ENCODE results near the gene FLACC1. TPM values are rescaled to one million over a fixed set of nuclear protein-coding genes. Genes with fewer than 3 reads are reported as not detected.
"Not testable (repeated sequence)": the region's sequence is repeated elsewhere in the genome, so short reads cannot be mapped to it uniquely, and the experiment has no call there.

The FLACC1 gene
- total and polyA plus RNA-seq, 7 donors = 0.55 to 4.3 (median 1.8) TPM

DNA sequence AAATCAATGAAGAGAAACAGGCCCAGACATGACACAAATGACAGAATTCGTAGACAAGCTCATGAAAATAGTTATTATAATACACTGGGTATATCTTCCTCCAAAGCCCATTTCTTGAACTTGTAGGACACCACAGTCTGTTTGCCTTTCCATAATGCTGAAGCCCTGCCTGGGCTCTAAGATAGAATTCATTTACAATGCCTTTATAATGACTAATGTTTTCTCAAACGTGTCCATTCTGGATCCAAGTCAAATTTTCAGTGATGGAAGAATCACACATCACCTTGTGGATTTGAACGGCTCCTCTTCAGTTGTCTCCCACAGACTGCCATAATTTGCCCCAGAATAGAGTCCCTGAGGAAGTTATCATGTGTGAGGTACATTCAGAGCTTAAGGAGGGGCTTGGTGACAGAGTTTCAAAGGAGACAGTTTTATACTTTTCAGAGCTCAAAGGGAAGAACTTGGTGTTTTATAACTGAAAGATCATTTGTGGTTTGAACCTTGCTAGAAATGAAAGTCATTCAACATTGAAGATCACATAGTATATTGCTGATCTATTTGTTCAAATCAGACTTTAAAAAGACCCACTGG lies 58.6 kb downstream of the FLACC1 start:
- 55 to 71% (median 69%) methylated on average over 3 of the region's 3 CpGs for WGBS, 3 donors

GRCh38 chr2:201290457-201291148 lies 66.5 kb downstream of the FLACC1 start:
- ATAC-seq; DNase-seq; intact Hi-C loops (cut with DNase I); H3K4me3 ChIP-seq; H3K27ac ChIP-seq; H3K27me3 ChIP-seq (ENCODE audit: insufficient read depth in 3 of 3, low read length in 2 of 3); H3K4me1 ChIP-seq; H3K9me3 ChIP-seq: not testable (repeated sequence)
- 86 to 94% (median 94%) methylated on average over 15 of the region's 15 CpGs for whole genome bisulfite sequencing, 3 donors
- peaks cover 3 to 25% of the 10 kb centered on the region in 2 donors for H3K36me3 ChIP-seq (ENCODE audit: insufficient read depth in 1 of 2, low read depth in 1 of 2)

More for the DNA sequence above, 58.6 kb downstream of the FLACC1 start:
- Histone ChIP-seq H3K27me3 (ENCODE audit: insufficient read depth in 3 of 3, low read length in 2 of 3) (peaks cover 0 to 2% (median 0%) of the 10 kb centered on the region in 3 donors), H3K4me3 (no peak overlapping the region), H3K27ac (no peak overlapping the region), H3K9me3 (no peaks in the 10 kb centered on the region), H3K36me3 (ENCODE audit: insufficient read depth in 1 of 2, low read depth in 1 of 2) (peaks cover 0 to 20% of the 10 kb centered on the region in 2 donors), H3K4me1 (no peaks in the 10 kb centered on the region)
- DNase-seq (no peak), ATAC-seq (no peak)
- intact Hi-C loops (cut with DNase I) = no loop called here
- TF ChIP-seq, protein P1, sequence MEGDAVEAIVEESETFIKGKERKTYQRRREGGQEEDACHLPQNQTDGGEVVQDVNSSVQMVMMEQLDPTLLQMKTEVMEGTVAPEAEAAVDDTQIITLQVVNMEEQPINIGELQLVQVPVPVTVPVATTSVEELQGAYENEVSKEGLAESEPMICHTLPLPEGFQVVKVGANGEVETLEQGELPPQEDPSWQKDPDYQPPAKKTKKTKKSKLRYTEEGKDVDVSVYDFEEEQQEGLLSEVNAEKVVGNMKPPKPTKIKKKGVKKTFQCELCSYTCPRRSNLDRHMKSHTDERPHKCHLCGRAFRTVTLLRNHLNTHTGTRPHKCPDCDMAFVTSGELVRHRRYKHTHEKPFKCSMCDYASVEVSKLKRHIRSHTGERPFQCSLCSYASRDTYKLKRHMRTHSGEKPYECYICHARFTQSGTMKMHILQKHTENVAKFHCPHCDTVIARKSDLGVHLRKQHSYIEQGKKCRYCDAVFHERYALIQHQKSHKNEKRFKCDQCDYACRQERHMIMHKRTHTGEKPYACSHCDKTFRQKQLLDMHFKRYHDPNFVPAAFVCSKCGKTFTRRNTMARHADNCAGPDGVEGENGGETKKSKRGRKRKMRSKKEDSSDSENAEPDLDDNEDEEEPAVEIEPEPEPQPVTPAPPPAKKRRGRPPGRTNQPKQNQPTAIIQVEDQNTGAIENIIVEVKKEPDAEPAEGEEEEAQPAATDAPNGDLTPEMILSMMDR (IDR thresholded peaks at IDR 0.05) = no peak

- no peaks in the 10 kb centered on the region for H3K9me3 ChIP-seq
- intact Hi-C loops (cut with DNase I) = no loop called here
- no peak for DNase-seq
- H3K4me3 ChIP-seq = no peak overlapping the region
- TF ChIP-seq, protein P1 (IDR thresholded peaks at IDR 0.05) = no peak
- no peak for ATAC-seq
- H3K27ac ChIP-seq = no peak overlapping the region
- H3K4me1 ChIP-seq = no peaks in the 10 kb centered on the region
- H3K27me3 ChIP-seq (ENCODE audit: insufficient read depth in 3 of 3, low read length in 2 of 3) = no peaks in the 10 kb centered on the region
- 97 to 98% (median 97%) methylated on average over 1 of the region's 1 CpG for WGBS, 3 donors
- peaks cover 3 to 28% of the 10 kb centered on the region in 2 donors for H3K36me3 ChIP-seq (ENCODE audit: insufficient read depth in 1 of 2, low read depth in 1 of 2)
Measured at GRCh38 chr2:201285499-201285898, 71.6 kb downstream of the FLACC1 start.

DNA sequence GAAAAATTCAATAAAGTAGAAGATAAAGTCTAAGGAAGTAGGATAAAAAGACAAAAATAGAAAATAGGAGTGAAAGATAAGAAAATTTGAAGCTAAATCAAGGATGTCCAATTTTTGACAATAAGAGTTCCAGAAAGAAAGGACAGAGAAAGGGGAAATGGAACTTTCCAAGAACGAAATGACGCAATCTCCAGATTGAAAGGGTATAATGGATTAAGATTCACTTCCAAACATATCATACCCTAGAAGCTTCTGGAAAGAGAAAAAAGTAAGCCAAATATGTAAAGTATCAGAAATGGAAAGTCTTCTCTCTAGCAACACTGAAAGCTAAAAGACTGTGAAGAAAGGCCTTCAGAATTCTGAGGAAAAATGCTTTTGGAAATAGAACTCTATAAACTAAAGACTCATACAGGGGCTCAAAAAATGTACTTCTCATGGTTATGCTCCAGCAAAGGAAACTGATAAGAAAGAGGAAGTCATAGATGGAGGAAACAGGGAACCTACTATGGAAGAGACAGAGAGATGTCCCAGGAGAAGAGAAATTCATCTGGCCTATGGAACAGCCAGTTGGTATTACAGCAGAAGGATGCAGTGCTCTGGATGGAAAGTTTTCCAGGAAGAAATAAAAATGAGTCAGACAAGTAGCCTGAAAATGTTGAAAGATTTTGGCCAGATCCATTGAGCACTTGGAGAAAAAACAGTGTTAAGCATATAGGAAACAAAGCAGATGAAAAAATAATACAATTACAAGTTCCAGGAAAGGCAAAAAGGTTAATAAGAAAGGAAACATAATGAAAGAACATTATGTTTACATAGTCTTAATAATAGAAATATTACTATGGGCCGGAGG lies 76.7 kb downstream of the FLACC1 start:
- ATAC-seq = no peak
- Histone ChIP-seq H3K27me3 (ENCODE audit: insufficient read depth in 3 of 3, low read length in 2 of 3) (no peaks in the 10 kb centered on the region), H3K9me3 (no peaks in the 10 kb centered on the region), H3K4me1 (no peaks in the 10 kb centered on the region), H3K27ac (no peak overlapping the region), H3K36me3 (ENCODE audit: insufficient read depth in 1 of 2, low read depth in 1 of 2) (peaks cover 0 to 12% of the 10 kb centered on the region in 2 donors), H3K4me3 (no peak overlapping the region)
- 79 to 95% (median 86%) methylated on average over 3 of the region's 3 CpGs for WGBS, 3 donors
- DNase-seq = no peak
- intact Hi-C loops (cut with DNase I) = no loop called here
- TF ChIP-seq, protein P1 (IDR thresholded peaks at IDR 0.05) = no peak

DNA sequence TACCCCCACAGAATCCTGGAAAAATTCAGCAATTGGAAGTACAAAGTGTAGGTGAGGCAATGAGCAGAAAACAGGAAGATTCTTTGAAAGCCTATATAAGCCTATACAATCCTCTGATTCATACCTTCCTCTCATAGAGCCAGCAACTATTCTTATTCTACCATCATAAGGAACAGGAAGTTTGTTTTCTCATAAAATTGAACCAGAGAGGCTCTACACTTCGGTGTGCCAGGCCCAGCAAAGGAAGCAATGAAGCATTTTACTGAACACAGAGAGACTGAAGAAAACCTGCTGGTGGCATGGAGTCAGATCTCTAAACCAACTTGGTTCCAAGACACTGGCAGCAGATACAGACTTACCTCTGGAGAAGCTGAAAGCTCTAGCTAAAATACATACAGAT lies 78.1 kb downstream of the FLACC1 start:
- intact Hi-C loops (cut with DNase I) = no loop called here
- 77 to 85% (median 83%) methylated on average over 1 of the region's 1 CpG for WGBS, 3 donors
- Histone ChIP-seq H3K9me3 (no peaks in the 10 kb centered on the region), H3K27ac (no peak overlapping the region), H3K4me1 (no peaks in the 10 kb centered on the region), H3K27me3 (ENCODE audit: insufficient read depth in 3 of 3, low read length in 2 of 3) (no peaks in the 10 kb centered on the region), H3K4me3 (no peak overlapping the region), H3K36me3 (ENCODE audit: insufficient read depth in 1 of 2, low read depth in 1 of 2) (peaks cover 0 to 12% of the 10 kb centered on the region in 2 donors)
- no peak for DNase-seq
- no peak for ATAC-seq
- TF ChIP-seq, protein P1 (IDR thresholded peaks at IDR 0.05) = no peak
